ENCODE measurements around the gene VSIG4.

- TF ChIP-seq CTCF (IDR thresholded peaks at IDR 0.05; ENCODE audit: poor library complexity) (no peak), EZH2 (IDR thresholded peaks at IDR 0.05; ENCODE audit: borderline replicate concordance) (no peak), EZH2phosphoT487 (IDR thresholded peaks at IDR 0.05; ENCODE audit: low read depth, severe bottlenecking, unreplicated experiment) (no peak)
Observed at GRCh38 chrX:66020631-66021334, 19.1 kb downstream of the VSIG4 start.

Measured in hepatocyte (in vitro differentiated cells).